Activated CD8-positive, alpha-beta memory T cell treated with anti-CD3 and anti-CD28 coated beads for 1 hour (primary cell): ENCODE data around the gene FBXO10.
A peak's percentile ranks its signal among the peaks of the same experiment; 100 is the strongest.

Experiments used
- DNase-seq, 2 donors: peaks; one replicate each; pipeline ENCODE4 v3.0.0-alpha.2; 2020; ENCODE audit warnings: low read depth in 1 of 2; ENCODE audit errors: extremely low read depth in 1 of 2

FBXO10 gene

GRCh38 chr9:37554318-37554717, 21.9 kb downstream of the FBXO10 start:
- no peak for DNase-seq

GRCh38 chr9:37551888-37552287, 24.3 kb downstream of the FBXO10 start:
- DNase-seq, result no peak

- no peak for DNase-seq
These were observed 24.7 kb downstream of the FBXO10 start for GRCh38 chr9:37551468-37551867.

- no peak for DNase-seq
These were observed 25.4 kb downstream of the FBXO10 start for GRCh38 chr9:37550781-37551180.

- no peak for DNase-seq
These were observed 26.7 kb downstream of the FBXO10 start for GRCh38 chr9:37549527-37549926.

GRCh38 chr9:37547328-37547878, 28.8 kb downstream of the FBXO10 start:
- no peak for DNase-seq

- DNase-seq, result no peak
These were observed 32.7 kb downstream of the FBXO10 start for GRCh38 chr9:37543468-37543867.

GRCh38 chr9:37542895-37543294, 33.3 kb downstream of the FBXO10 start:
- DNase-seq, result no peak

GRCh38 chr9:37542488-37542887, 33.7 kb downstream of the FBXO10 start:
- no peak for DNase-seq

GRCh38 chr9:37541465-37541864, 34.7 kb downstream of the FBXO10 start:
- no peak for DNase-seq

- no peak for DNase-seq
These were observed 35.5 kb downstream of the FBXO10 start for GRCh38 chr9:37540634-37541033.

- no peak for DNase-seq
These were observed 36.5 kb downstream of the FBXO10 start for GRCh38 chr9:37539634-37540033.

- no peak for DNase-seq
These were observed 38.1 kb downstream of the FBXO10 start for GRCh38 chr9:37538099-37538498.

GRCh38 chr9:37534901-37535300, 41.3 kb downstream of the FBXO10 start:
- DNase-seq, result no peak

- DNase-seq, result no peak
These were observed 41.8 kb downstream of the FBXO10 start for GRCh38 chr9:37534412-37534811.

GRCh38 chr9:37531699-37532098, 44.5 kb downstream of the FBXO10 start:
- DNase-seq, result no peak

- DNase-seq, result peak; percentile 30 to 41
These were observed 47.3 kb downstream of the FBXO10 start for GRCh38 chr9:37528652-37529471.

GRCh38 chr9:37523916-37524315, 52.3 kb downstream of the FBXO10 start:
- no peak for DNase-seq

- DNase-seq, result no peak
These were observed 53.2 kb downstream of the FBXO10 start for GRCh38 chr9:37522971-37523370.

- no peak for DNase-seq
These were observed 55.1 kb downstream of the FBXO10 start for GRCh38 chr9:37521111-37521510.

- no peak for DNase-seq
These were observed 55.5 kb downstream of the FBXO10 start for GRCh38 chr9:37520641-37521040.

- DNase-seq, result no peak
These were observed 58.3 kb downstream of the FBXO10 start for GRCh38 chr9:37517923-37518322.
